ENCODE data around the gene CAB39L.

The CAB39L gene

GRCh38 chr13:49271264-49271663, 172.6 kb downstream of the CAB39L start:
- DNase-seq, result no peak

GRCh38 chr13:49265822-49266221, 178.0 kb downstream of the CAB39L start:
- DNase-seq, result no peak

DNA sequence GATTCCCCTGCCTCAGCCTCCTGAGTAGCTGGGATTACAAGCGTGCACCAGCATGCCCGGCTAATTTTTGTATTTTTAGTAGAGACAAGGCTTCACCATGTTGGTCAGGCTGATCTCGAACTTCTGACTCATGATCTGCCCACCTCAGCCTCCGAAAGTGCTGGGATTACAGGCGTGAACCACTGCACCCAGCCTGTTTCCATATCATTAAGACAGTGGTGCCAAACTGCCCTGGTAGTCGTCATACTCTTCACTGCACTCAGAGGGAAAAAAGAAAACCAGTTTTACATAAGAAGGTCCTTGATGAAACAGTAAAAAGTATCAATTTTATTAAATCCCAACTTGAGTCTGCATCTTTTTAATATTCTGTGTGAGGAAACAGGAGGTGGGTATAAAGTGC, 181.2 kb downstream of the CAB39L start:
- DNase-seq, result no peak

DNA sequence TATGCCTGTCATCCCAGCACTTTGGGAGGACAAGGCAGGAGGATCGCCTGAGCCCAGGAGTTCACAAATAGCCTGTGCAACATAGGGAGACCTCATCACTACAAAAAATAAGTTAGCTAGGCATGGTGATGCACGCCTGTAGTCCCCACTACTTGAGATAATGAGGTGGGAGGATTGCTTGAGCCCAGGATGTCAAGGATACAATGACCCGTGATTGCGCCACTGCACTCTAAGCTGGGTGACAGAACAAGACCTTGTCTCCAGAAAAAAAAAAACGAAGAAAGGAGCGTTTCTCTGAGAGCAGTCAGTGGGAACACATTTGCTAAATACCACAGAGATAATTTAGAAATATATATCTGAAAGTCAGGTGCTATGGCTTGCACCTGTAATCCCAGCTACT, 184.3 kb downstream of the CAB39L start:
- no peak for DNase-seq

Data from hippocampal formation (tissue), 2 donors.